ENCODE results near the gene SMAD7. TPM values are rescaled to one million over a fixed set of nuclear protein-coding genes. Genes with fewer than 3 reads are reported as not detected.

The SMAD7 gene
- total RNA-seq, 1 experiment from 2014 or later, result 5.8 TPM

DNA sequence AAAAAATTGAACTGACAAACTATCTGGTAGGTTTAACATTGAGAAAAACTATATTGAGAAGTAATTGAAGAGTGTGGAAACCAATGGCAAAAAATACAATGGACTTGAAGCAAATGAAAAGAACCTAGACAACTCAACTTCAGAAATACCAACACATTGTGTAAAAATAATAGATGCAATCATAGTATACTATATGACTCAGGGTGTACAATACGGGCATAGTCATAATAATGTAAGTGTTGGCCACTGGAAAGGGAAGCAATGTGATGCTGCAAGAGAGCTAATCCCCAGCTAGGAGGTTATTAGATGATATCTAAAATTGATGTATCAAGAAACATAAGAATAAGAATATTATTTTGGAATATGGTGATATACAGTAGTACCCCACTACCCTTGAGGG lies 45.3 kb downstream of the SMAD7 start:
- ChIA-PET CTCF (no interaction called here), POLR2A (ENCODE audit: unreplicated experiment) (no interaction called here)
- no peak for TF ChIP-seq EZH2 (IDR thresholded peaks at IDR 0.05; ENCODE audit: low read depth)
- TF ChIP-seq, protein P1, sequence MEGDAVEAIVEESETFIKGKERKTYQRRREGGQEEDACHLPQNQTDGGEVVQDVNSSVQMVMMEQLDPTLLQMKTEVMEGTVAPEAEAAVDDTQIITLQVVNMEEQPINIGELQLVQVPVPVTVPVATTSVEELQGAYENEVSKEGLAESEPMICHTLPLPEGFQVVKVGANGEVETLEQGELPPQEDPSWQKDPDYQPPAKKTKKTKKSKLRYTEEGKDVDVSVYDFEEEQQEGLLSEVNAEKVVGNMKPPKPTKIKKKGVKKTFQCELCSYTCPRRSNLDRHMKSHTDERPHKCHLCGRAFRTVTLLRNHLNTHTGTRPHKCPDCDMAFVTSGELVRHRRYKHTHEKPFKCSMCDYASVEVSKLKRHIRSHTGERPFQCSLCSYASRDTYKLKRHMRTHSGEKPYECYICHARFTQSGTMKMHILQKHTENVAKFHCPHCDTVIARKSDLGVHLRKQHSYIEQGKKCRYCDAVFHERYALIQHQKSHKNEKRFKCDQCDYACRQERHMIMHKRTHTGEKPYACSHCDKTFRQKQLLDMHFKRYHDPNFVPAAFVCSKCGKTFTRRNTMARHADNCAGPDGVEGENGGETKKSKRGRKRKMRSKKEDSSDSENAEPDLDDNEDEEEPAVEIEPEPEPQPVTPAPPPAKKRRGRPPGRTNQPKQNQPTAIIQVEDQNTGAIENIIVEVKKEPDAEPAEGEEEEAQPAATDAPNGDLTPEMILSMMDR (conservative IDR thresholded peaks at IDR 0.05), result no peak
- H3K9me3 ChIP-seq (ENCODE audit: insufficient read depth, low read depth), result peaks cover 4% of the 10 kb centered on the region; the same call in 1 of the 2 replicates
- no peak overlapping the region for H3K4me2 ChIP-seq
- H2AFZ ChIP-seq, result no peak overlapping the region
- no peaks in the 10 kb centered on the region for H3K79me2 ChIP-seq (ENCODE audit: low read depth)
- no peak overlapping the region for H3K4me3 ChIP-seq
- H3F3A ChIP-seq (ENCODE audit: insufficient read depth, low read depth), result peaks cover 4% of the 10 kb centered on the region; the same call in 1 of the 2 replicates
- H4K20me1 ChIP-seq (ENCODE audit: insufficient read depth), result no peaks in the 10 kb centered on the region
- H3K9me2 ChIP-seq (ENCODE audit: insufficient read depth), result no peaks in the 10 kb centered on the region
- H3K27me3 ChIP-seq (ENCODE audit: insufficient read depth, low read depth), result no peaks in the 10 kb centered on the region
- DNase-seq, result no peak
- H3K27ac ChIP-seq, result no peak overlapping the region
- peaks cover 31% of the 10 kb centered on the region for H3K4me1 ChIP-seq (replicated peaks; ENCODE audit: insufficient read depth)
- H3K36me3 ChIP-seq (ENCODE audit: low read depth), result no peaks in the 10 kb centered on the region
- intact Hi-C loops (cut with micrococcal nuclease; ENCODE audit: unreplicated experiment), result no loop called here
- no TSS peak for BruUV-seq (replicated peaks)

DNA sequence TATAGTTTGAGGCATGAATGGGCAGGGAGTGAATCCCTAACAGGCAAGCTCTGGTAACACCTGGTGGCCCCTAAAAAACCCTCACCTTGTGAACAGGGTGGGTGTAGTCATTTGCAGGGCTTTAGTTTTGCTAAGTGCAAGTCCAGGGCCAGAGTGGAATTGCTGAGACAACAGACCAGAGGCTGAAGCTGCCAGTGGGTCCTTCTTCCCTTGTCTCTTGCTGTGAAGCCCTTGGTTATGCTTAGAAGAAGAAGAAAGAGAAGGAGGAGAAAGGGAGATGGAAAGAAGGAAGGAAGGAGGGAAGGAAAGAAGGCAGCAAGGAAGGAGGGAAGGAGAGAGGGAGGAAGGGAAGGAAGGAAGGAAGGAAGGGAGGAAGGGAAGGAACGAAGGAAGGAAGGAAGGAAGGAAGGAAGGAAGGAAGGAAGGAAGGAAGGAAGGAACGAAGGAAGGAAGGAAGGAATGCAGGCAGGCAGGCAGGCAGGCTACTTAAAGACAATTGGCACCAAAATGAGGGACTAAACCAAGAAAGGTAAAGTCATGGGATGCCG lies 45.8 kb downstream of the SMAD7 start:
- intact Hi-C loops (cut with micrococcal nuclease; ENCODE audit: unreplicated experiment), result loop anchor here (5.0 kb wide), 1 partner anchor 87 kb away; no protein-coding TSS in a partner anchor
- ChIA-PET POLR2A (ENCODE audit: unreplicated experiment) (no interaction called here), CTCF (no interaction called here)
- no peaks in the 10 kb centered on the region for H3K79me2 ChIP-seq (ENCODE audit: low read depth)
- no peaks in the 10 kb centered on the region for H3K27me3 ChIP-seq (ENCODE audit: insufficient read depth, low read depth)
- no peaks in the 10 kb centered on the region for H3K9me2 ChIP-seq (ENCODE audit: insufficient read depth)
- no peak overlapping the region for H2AFZ ChIP-seq
- no peak overlapping the region for H3K27ac ChIP-seq
- peaks cover 4% of the 10 kb centered on the region; the same call in 1 of the 2 replicates for H3F3A ChIP-seq (ENCODE audit: insufficient read depth, low read depth)
- no peak for TF ChIP-seq EZH2 (IDR thresholded peaks at IDR 0.05; ENCODE audit: low read depth)
- TF ChIP-seq, protein P1 (conservative IDR thresholded peaks at IDR 0.05), result no peak
- peaks cover 31% of the 10 kb centered on the region for H3K4me1 ChIP-seq (replicated peaks; ENCODE audit: insufficient read depth)
- no peaks in the 10 kb centered on the region for H3K36me3 ChIP-seq (ENCODE audit: low read depth)
- DNase-seq, result no peak
- BruUV-seq (replicated peaks), result no TSS peak
- H3K4me2 ChIP-seq, result no peak overlapping the region
- no peak overlapping the region for H3K4me3 ChIP-seq
- H3K9me3 ChIP-seq (ENCODE audit: insufficient read depth, low read depth), result peaks cover 8% of the 10 kb centered on the region
- no peaks in the 10 kb centered on the region for H4K20me1 ChIP-seq (ENCODE audit: insufficient read depth)

DNA sequence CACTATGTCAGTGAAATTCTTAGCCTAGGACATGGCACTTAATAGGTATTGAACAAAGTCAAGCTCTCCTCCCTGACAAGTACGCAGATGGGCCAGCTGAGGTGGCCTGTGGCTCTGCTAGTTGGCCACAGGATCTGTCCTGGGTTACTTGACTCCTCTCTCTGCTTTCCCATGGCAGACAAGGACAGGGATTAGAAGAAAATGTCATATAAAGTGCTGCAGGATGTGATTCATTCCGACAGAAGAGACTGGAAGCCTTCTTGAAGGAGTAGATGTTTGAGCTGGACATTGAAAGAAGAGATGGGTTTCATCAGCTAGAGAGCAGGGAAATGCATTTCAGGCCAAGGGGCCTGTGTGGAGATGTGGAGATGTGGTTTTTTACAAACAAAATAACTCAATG lies 46.7 kb downstream of the SMAD7 start:
- TF ChIP-seq EZH2 (IDR thresholded peaks at IDR 0.05; ENCODE audit: low read depth), result no peak
- TF ChIP-seq, protein P1 (conservative IDR thresholded peaks at IDR 0.05), result no peak
- Histone ChIP-seq H3F3A (ENCODE audit: insufficient read depth, low read depth) (peaks cover 4% of the 10 kb centered on the region; the same call in 1 of the 2 replicates), H3K4me2 (no peak overlapping the region), H3K4me1 (replicated peaks; ENCODE audit: insufficient read depth) (peaks cover 31% of the 10 kb centered on the region), H3K27me3 (ENCODE audit: insufficient read depth, low read depth) (no peaks in the 10 kb centered on the region), H2AFZ (no peak overlapping the region), H4K20me1 (ENCODE audit: insufficient read depth) (no peaks in the 10 kb centered on the region), H3K4me3 (no peak overlapping the region), H3K79me2 (ENCODE audit: low read depth) (no peaks in the 10 kb centered on the region), H3K27ac (no peak overlapping the region), H3K9me2 (ENCODE audit: insufficient read depth) (no peaks in the 10 kb centered on the region), H3K36me3 (ENCODE audit: low read depth) (no peaks in the 10 kb centered on the region), H3K9me3 (ENCODE audit: insufficient read depth, low read depth) (peaks cover 12% of the 10 kb centered on the region)
- POLR2A ChIA-PET (ENCODE audit: unreplicated experiment), result no interaction called here
- CTCF ChIA-PET, result no interaction called here
- no peak for DNase-seq
- BruUV-seq (replicated peaks), result no TSS peak
- intact Hi-C loops (cut with micrococcal nuclease; ENCODE audit: unreplicated experiment), result loop anchor here (5.0 kb wide), 1 partner anchor 88 kb away; no protein-coding TSS in a partner anchor
